ENCODE measurements around the gene TBC1D2B. TPM values are rescaled to one million over a fixed set of nuclear protein-coding genes. Genes with fewer than 3 reads are reported as not detected.

The TBC1D2B gene
- total RNA-seq, 4 donors from 2014 or later = 32.4 to 41.7 (median 35.3) TPM

DNA sequence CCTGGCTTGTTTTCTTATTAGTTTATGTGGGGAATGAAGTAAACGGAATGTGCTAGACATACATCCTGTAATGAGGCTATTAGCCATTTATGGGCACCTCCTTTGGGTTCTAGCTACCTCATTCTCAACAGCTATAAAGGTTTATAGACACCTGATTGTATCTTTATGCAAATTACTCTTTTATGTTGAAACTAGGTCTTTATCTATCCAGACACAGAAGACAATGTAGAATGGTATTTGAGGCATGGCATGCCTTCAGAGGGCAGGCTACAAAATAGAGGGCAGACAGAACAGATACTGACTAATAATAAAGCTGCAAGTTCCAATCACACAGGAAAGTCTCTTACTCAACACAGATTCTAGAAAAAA is 27.1 kb downstream of the TBC1D2B start:
- TF ChIP-seq, protein P1, sequence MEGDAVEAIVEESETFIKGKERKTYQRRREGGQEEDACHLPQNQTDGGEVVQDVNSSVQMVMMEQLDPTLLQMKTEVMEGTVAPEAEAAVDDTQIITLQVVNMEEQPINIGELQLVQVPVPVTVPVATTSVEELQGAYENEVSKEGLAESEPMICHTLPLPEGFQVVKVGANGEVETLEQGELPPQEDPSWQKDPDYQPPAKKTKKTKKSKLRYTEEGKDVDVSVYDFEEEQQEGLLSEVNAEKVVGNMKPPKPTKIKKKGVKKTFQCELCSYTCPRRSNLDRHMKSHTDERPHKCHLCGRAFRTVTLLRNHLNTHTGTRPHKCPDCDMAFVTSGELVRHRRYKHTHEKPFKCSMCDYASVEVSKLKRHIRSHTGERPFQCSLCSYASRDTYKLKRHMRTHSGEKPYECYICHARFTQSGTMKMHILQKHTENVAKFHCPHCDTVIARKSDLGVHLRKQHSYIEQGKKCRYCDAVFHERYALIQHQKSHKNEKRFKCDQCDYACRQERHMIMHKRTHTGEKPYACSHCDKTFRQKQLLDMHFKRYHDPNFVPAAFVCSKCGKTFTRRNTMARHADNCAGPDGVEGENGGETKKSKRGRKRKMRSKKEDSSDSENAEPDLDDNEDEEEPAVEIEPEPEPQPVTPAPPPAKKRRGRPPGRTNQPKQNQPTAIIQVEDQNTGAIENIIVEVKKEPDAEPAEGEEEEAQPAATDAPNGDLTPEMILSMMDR (IDR thresholded peaks at IDR 0.05) = no peak
- TF ChIP-seq POLR2A (IDR thresholded peaks at IDR 0.05) = no peak
- WGBS, 2 donors = 59 to 67% methylated on average over 1 of the region's 1 CpG
- H3K4me3 ChIP-seq (ENCODE audit: low read depth, poor library complexity, severe bottlenecking) = no peak overlapping the region
- no peak for DNase-seq (ENCODE audit: low spot score in 2 of 2)
- intact Hi-C loops (cut with DNase I; ENCODE audit: low total_unique reads) = no loop called here

DNA sequence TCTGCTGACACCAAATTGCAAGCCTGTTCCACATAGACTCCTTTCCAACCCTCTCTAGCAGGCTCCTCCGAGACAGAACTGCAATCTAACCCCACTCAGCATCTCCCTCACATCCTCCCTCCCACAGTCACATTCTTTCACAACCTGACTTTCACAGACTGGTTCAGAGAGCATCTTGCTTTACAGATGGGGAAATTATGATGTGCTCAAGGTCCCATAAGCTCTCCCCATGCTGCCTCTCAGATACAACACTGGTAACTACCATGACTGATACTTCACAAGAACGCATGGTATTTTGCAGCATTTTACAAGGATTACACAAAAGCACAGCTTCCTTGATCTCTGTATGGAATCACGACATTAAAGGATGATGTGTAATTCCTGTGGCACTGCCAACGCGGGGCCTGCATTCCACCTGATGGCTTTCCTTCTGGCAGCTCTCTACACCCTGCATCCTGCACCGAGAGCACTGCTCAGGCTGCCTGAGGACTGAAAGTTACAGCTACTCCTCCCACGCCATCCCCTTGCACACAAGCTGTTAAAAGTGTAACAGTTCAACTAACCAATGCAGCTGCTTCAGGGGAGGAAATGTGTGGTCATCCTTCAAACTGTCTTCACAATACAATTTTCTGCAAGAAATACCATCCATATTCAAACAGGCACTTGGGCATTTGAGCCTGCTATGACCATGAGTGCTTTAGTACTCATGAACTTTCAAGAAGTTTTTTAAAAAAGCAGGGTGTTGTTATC is 27.6 kb downstream of the TBC1D2B start:
- DNase-seq (ENCODE audit: low spot score in 2 of 2) = peak in 1 of 2 donors; percentile 79
- intact Hi-C loops (cut with DNase I; ENCODE audit: low total_unique reads) = no loop called here

DNA sequence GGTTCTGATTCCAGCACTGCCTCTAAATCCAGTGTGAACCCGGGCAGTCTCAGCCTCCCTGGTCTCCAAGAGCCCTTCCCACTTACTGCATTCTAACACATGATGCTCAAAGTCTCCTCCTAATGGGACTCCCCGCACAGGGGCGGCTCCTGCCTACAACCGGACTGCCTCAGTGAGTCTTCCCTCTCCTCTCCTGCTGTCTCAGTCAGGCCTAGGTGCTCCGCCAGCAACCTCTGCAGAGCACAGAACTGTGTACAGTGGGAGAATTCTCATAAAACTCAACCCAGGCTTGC is 28.9 kb downstream of the TBC1D2B start:
- WGBS, 2 donors = 31 to 43% methylated on average over 5 of the region's 5 CpGs
- DNase-seq (ENCODE audit: low spot score in 2 of 2) = no peak
- intact Hi-C loops (cut with DNase I; ENCODE audit: low total_unique reads) = no loop called here
- H3K4me3 ChIP-seq (ENCODE audit: low read depth, poor library complexity, severe bottlenecking) = no peak overlapping the region
- no peak for TF ChIP-seq POLR2A (IDR thresholded peaks at IDR 0.05)
- TF ChIP-seq, protein P1 (IDR thresholded peaks at IDR 0.05) = no peak

More for the DNA sequence above, 27.6 kb downstream of the TBC1D2B start:
- H3K4me3 ChIP-seq (ENCODE audit: low read depth, poor library complexity, severe bottlenecking) = no peak overlapping the region
- TF ChIP-seq POLR2A (IDR thresholded peaks at IDR 0.05) = no peak
- TF ChIP-seq, protein P1 (IDR thresholded peaks at IDR 0.05) = no peak
- 57 to 59% methylated on average over 7 of the region's 7 CpGs for WGBS, 2 donors

DNA sequence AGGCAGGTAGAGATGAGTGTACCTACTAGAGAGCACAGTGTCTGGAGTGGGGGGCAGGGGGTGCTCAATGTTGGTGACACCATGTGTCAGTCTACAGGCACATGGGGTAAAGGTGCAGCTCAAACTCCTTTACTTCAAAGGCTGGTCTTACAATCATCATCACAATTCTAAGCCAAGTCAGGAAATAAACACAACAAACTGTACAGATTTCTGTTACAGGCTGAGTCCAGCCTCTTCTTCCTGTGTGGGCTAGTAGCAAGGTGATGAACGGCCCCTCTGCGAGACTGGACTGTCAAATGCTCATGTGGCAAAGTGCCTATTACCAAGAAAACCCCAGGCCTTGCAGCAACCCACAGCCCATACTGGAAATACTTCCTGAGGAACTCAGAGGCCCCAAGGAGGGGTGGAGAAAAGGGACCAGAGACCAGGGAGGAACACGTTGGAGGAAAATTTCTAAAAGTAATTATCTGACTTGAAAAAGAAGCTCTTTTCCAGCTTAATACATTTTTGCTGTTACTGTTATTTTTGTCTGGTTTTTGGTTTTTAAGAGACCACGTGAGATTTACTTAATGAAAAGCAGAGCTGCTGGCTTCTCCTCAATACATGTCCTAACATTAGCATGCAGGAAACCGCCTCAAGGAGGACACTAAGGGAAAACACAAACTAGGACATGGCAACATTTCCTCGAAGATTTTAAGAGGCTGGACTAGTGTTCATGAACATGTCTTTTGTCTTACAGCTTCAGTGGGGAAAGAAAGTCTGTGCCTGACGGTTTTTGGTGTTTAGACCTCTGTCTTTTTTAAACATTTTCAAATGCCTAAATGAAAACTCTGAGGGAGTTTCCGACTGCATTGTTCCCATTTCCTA is 29.5 kb downstream of the TBC1D2B start:
- 22 to 27% methylated on average over 8 of the region's 8 CpGs for WGBS, 2 donors
- no peak overlapping the region for H3K4me3 ChIP-seq (ENCODE audit: low read depth, poor library complexity, severe bottlenecking)
- intact Hi-C loops (cut with DNase I; ENCODE audit: low total_unique reads) = no loop called here
- peak in 1 of 2 donors; percentile 74 for DNase-seq (ENCODE audit: low spot score in 2 of 2)
- TF ChIP-seq, protein P1 (IDR thresholded peaks at IDR 0.05) = no peak

DNA sequence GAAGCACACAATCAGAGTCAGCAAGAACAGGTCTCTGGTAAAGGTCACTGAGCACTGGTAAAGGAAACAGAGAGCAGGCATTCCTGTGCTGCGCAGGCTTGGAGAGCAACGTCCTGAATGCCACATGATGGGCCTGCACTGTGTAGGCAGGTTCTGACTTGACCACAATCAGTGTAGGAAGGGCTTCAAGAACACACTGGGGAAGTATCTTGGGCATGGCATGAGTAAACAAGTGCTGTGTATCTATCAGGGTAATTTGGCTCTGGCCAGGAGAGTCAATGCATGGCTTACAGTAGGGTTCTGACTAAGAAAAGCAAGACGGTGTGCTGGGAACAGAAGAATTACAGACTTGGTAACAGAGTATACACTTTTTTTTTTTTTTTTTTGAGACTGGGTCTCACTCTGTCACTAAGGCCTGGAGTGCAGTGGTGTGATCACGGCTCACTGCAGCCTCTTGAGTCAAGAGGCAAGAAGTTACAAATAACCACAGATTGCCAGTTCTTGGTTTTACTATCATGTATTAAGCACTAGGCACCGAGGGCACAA is 30.6 kb downstream of the TBC1D2B start:
- TF ChIP-seq POLR2A (IDR thresholded peaks at IDR 0.05) = no peak
- TF ChIP-seq, protein P1 (IDR thresholded peaks at IDR 0.05) = no peak
- no peak for DNase-seq (ENCODE audit: low spot score in 2 of 2)
- WGBS, 2 donors = 55 to 75% methylated on average over 5 of the region's 5 CpGs
- intact Hi-C loops (cut with DNase I; ENCODE audit: low total_unique reads) = no loop called here
- no peak overlapping the region for H3K4me3 ChIP-seq (ENCODE audit: low read depth, poor library complexity, severe bottlenecking)

Measured in lower leg skin (tissue), 4 donors.